ENCODE data around the gene DCUN1D4.
"Not testable (repeated sequence)": the region's sequence is repeated elsewhere in the genome, so short reads cannot be mapped to it uniquely, and the experiment has no call there.

Gene DCUN1D4

DNA sequence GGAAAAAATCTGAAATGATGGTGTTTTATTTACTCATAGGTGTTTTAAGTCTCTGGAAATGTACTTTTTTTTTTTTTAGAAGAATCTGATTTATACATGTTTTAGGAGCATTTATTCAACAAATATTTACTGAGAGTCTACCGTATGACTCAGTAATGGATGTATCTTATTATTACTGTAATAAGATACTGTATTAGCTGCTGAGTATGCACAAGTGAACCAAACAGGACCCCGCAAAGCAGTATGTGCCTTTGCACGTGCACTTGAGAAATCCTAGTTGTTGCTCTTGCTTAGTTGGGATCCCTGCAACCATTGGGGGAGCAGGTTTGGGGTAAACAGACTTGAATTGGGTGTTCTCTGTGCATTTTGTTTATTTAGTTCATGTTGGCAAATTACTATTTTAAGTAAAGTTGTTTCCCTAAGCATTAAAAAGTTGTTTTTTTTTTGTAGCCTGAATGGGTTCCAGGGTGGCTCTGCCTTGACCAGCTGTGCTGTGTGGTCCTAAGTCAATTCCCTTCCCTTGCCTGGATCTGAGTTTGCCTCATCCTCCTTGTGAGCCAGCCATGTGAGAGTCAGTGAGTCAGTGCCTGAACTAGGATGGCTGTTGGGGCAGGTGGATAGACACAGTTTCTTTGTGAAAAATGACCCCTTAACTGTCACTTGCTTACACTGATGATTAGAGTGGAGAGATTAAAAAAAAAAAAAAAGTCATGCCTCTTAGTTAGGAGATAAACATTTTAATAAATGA lies 27.7 kb downstream of the DCUN1D4 start:
- 100% methylated on average over 1 to 2 of the region's 3 CpGs for WGBS, 2 experiments (ENCODE audit: insufficient coverage in 2 of 2)
- Histone ChIP-seq H3K27ac (ENCODE audit: low read depth, low read length, severe bottlenecking) (no peak overlapping the region), H3K9me3 (ENCODE audit: control insufficient read depth, low read length) (no peaks in the 10 kb centered on the region), H3K36me3 (ENCODE audit: control insufficient read depth, insufficient read depth, low read length) (peaks cover 76% of the 10 kb centered on the region), H3K4me1 (ENCODE audit: control insufficient read depth, insufficient read depth, low read length, poor library complexity, severe bottlenecking) (no peaks in the 10 kb centered on the region), H3K4me3 (ENCODE audit: extremely low read depth, insufficient read depth, low read length, poor library complexity, severe bottlenecking) (no peak overlapping the region)

DNA sequence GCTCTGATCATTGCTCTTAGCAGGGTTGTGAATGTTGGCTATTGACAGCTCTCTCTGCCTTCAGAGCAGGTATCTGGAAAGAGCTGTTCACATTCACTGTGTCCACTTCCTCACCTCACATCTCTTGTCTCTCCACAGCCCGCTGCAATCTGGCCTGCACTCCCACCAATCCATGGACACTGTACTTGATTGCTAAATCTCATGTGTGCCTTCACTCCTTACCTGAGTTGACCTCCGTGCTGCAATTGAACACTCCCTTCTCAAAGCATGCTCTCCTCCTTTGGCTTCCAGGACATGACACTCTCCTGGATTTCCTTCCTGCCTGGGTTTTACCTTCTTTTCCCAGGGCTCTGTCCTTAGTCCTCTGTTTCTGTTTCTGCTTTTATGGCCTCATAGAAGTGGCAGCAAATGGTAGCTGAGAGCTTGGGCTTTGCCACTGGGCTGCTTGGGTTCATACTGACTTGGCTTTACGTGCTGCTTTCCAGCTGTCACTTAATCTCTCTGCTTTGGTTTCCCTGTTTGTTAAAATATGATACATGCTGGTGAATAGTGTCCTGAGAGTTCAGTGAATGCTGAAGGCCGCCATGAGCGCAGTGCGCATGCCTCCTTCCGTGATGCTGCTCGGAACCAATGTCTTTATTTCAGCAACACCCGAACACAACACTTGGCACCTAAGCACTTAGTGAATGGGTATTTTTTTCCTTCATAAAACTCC lies 29.5 kb downstream of the DCUN1D4 start:
- Histone ChIP-seq H3K4me3 (ENCODE audit: extremely low read depth, insufficient read depth, low read length, poor library complexity, severe bottlenecking) (no peak overlapping the region), H3K36me3 (ENCODE audit: control insufficient read depth, insufficient read depth, low read length) (peaks cover 75% of the 10 kb centered on the region), H3K9me3 (ENCODE audit: control insufficient read depth, low read length) (no peaks in the 10 kb centered on the region), H3K4me1 (ENCODE audit: control insufficient read depth, insufficient read depth, low read length, poor library complexity, severe bottlenecking) (no peaks in the 10 kb centered on the region), H3K27ac (ENCODE audit: low read depth, low read length, severe bottlenecking) (no peak overlapping the region)
- WGBS, 2 experiments (ENCODE audit: insufficient coverage in 2 of 2): 96 to 97% methylated on average over 3 to 9 of the region's 9 CpGs

- H3K36me3 ChIP-seq (ENCODE audit: control insufficient read depth, insufficient read depth, low read length): peaks cover 85% of the 10 kb centered on the region
- no peak overlapping the region for H3K4me3 ChIP-seq (ENCODE audit: extremely low read depth, insufficient read depth, low read length, poor library complexity, severe bottlenecking)
- no peaks in the 10 kb centered on the region for H3K9me3 ChIP-seq (ENCODE audit: control insufficient read depth, low read length)
- no peak overlapping the region for H3K27ac ChIP-seq (ENCODE audit: low read depth, low read length, severe bottlenecking)
- H3K4me1 ChIP-seq (ENCODE audit: control insufficient read depth, insufficient read depth, low read length, poor library complexity, severe bottlenecking): no peaks in the 10 kb centered on the region
- 95 to 100% methylated on average over 4 of the region's 6 CpGs for WGBS, 2 experiments (ENCODE audit: insufficient coverage in 2 of 2)
These were observed 31.6 kb downstream of the DCUN1D4 start for GRCh38 chr4:51874551-51874950.

DNA sequence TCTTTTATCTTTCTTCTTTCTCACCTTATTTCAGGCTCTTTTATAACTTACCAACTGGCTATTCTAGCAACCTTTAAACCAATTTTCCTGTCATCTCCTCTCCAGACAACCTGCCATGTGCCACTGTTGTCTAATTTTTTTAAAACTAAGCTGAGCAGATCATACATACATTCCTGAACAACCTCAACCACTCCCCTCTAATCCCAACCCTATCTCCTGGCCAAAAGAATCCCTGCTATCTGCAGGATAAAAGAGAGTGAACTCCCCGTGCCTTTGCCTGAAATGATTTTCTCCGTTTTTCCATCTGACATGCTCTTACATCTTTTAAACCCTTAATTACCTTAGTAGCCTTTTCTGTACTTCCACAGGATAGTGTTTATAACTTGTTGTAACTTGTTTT lies 35.5 kb downstream of the DCUN1D4 start:
- H3K36me3 ChIP-seq (ENCODE audit: control insufficient read depth, insufficient read depth, low read length): peaks cover 80% of the 10 kb centered on the region
- no peak overlapping the region for H3K27ac ChIP-seq (ENCODE audit: low read depth, low read length, severe bottlenecking)
- H3K4me3 ChIP-seq (ENCODE audit: extremely low read depth, insufficient read depth, low read length, poor library complexity, severe bottlenecking): no peak overlapping the region
- H3K9me3 ChIP-seq (ENCODE audit: control insufficient read depth, low read length): no peaks in the 10 kb centered on the region
- no peaks in the 10 kb centered on the region for H3K4me1 ChIP-seq (ENCODE audit: control insufficient read depth, insufficient read depth, low read length, poor library complexity, severe bottlenecking)
- 80% methylated on average over 1 of the region's 2 CpGs for WGBS, 2 experiments (ENCODE audit: insufficient coverage in 2 of 2)

DNA sequence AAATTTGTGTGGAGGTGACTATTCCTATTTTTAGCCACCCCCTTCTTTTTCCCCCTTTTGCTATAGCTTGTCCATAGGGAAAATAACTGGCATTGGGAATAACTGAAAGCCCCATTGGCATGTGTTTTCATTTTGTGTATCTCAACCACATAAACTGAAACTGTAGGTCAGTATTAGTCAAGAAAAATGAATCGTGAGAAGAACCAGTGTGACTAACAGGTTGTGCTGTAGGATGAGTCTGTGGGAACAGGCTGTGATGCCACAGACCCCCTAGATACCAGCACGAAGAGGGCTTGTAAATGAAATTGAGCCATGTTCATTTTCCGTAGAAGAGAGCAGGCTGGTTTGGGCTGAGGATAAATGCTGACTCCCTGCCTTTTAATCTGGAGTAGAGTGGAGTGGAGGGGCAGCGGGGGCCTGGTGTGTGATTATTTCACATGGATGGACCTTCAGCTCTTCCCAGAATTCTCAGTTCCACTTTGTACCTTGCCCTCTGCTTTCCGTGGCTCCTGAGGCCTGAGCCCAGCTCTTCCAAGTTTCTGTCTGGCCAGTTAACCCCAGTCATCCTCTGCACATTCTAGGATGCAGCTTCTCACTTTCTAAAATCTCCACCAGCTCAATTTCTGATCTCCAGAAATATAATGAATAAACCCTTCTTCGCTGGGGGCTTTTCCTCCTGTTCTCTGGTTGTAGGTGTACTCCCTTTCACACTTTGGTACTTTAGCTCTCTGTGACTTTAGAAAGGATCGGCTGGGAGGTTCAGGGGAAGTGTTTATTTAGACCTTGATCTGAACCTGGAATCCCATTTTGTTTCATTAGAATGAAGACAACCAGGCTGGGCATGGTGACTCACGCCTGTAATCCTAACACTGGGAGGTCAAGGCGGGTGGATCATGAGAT lies 37.3 kb downstream of the DCUN1D4 start:
- 93 to 97% methylated on average over 5 to 6 of the region's 9 CpGs for WGBS, 2 experiments (ENCODE audit: insufficient coverage in 2 of 2)
- Histone ChIP-seq H3K4me3 (ENCODE audit: extremely low read depth, insufficient read depth, low read length, poor library complexity, severe bottlenecking) (no peak overlapping the region), H3K4me1 (ENCODE audit: control insufficient read depth, insufficient read depth, low read length, poor library complexity, severe bottlenecking) (no peaks in the 10 kb centered on the region), H3K27ac (ENCODE audit: low read depth, low read length, severe bottlenecking) (no peak overlapping the region), H3K36me3 (ENCODE audit: control insufficient read depth, insufficient read depth, low read length) (peaks cover 72% of the 10 kb centered on the region), H3K9me3 (ENCODE audit: control insufficient read depth, low read length) (no peaks in the 10 kb centered on the region)

DNA sequence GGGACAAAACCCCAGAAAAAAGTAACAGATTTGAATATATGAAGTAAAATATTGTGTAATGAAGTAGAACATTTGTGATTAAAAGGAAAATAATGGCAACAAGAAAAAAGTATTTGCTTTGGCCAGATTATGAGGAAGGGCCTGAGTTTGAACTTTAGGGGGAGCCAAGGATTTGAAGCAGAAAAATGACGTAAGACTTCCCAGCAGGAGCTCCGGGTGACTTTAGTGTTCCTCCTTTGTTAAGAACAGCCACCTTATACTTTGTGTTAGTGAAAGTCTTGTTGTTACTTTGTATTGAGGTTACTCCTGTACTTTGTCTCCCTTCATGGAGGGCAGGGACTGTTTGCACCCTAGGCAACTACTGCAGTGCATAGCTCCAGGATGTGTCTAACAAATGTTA lies 41.1 kb downstream of the DCUN1D4 start:
- Histone ChIP-seq H3K27ac (ENCODE audit: low read depth, low read length, severe bottlenecking) (peak overlapping the region; percentile 8), H3K4me1 (ENCODE audit: control insufficient read depth, insufficient read depth, low read length, poor library complexity, severe bottlenecking) (no peaks in the 10 kb centered on the region), H3K36me3 (ENCODE audit: control insufficient read depth, insufficient read depth, low read length) (peaks cover 71% of the 10 kb centered on the region), H3K9me3 (ENCODE audit: control insufficient read depth, low read length) (no peaks in the 10 kb centered on the region), H3K4me3 (ENCODE audit: extremely low read depth, insufficient read depth, low read length, poor library complexity, severe bottlenecking) (no peak overlapping the region)
- WGBS, 2 experiments (ENCODE audit: insufficient coverage in 2 of 2): 90% methylated on average over 2 of the region's 2 CpGs; no CpG with 5 or more reads in 1 of the 2 experiments

DNA sequence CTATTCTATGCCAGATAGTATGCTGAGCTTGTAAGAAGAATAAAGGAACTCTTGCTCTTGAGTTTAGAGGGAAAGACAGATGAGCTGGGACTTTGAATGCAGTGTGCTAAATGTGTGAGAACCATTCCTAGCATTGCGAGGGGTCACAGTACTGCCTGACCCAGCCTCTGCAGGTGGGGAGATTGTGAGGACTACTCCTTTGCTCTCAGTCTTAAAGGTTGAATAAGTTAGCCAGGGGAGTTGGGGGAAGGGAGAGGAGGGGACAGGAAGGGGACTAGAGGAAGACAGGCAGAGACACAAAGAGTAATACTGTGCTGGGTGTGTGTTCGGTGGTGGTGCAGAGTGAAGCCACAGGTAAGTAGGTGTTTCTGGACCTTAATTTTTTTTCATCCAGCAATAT lies 41.7 kb downstream of the DCUN1D4 start:
- Histone ChIP-seq H3K27ac (ENCODE audit: low read depth, low read length, severe bottlenecking) (no peak overlapping the region), H3K9me3 (ENCODE audit: control insufficient read depth, low read length) (no peaks in the 10 kb centered on the region), H3K36me3 (ENCODE audit: control insufficient read depth, insufficient read depth, low read length) (peaks cover 71% of the 10 kb centered on the region), H3K4me1 (ENCODE audit: control insufficient read depth, insufficient read depth, low read length, poor library complexity, severe bottlenecking) (no peaks in the 10 kb centered on the region), H3K4me3 (ENCODE audit: extremely low read depth, insufficient read depth, low read length, poor library complexity, severe bottlenecking) (no peak overlapping the region)
- WGBS, 2 experiments (ENCODE audit: insufficient coverage in 2 of 2): 100% methylated on average over 1 of the region's 2 CpGs; no CpG with 5 or more reads in 1 of the 2 experiments

- no peaks in the 10 kb centered on the region for H3K4me1 ChIP-seq (ENCODE audit: control insufficient read depth, insufficient read depth, low read length, poor library complexity, severe bottlenecking)
- WGBS, 2 experiments (ENCODE audit: insufficient coverage in 2 of 2): 78 to 82% methylated on average over 4 to 5 of the region's 5 CpGs
- no peak overlapping the region for H3K27ac ChIP-seq (ENCODE audit: low read depth, low read length, severe bottlenecking)
- H3K36me3 ChIP-seq (ENCODE audit: control insufficient read depth, insufficient read depth, low read length): peaks cover 71% of the 10 kb centered on the region
- H3K4me3 ChIP-seq (ENCODE audit: extremely low read depth, insufficient read depth, low read length, poor library complexity, severe bottlenecking): no peak overlapping the region
- no peaks in the 10 kb centered on the region for H3K9me3 ChIP-seq (ENCODE audit: control insufficient read depth, low read length)
These were observed 42.4 kb downstream of the DCUN1D4 start for GRCh38 chr4:51885363-51885762.

DNA sequence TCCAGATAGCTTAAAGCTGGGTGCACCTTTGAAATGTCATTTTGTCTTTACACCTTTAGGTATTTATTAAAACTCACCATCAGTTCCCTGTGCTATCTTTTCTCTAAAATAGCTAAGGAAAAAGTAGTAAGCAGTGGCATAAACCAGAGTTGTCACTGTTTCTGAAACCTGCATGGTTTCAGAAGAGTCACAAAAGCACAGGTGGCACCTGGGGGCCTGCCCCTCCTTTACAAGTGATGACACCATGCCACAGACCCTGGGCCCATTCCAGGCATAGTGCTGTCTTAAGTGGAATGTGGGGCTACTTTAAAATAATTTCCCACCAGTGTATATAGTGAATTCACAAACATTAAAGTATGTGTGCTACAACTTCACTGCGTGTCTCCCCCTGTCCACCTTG lies 47.8 kb downstream of the DCUN1D4 start:
- H3K36me3 ChIP-seq (ENCODE audit: control insufficient read depth, insufficient read depth, low read length): peaks cover 67% of the 10 kb centered on the region
- WGBS, 2 experiments (ENCODE audit: insufficient coverage in 2 of 2): no CpG with 5 or more reads among the region's 1 CpG

DNA sequence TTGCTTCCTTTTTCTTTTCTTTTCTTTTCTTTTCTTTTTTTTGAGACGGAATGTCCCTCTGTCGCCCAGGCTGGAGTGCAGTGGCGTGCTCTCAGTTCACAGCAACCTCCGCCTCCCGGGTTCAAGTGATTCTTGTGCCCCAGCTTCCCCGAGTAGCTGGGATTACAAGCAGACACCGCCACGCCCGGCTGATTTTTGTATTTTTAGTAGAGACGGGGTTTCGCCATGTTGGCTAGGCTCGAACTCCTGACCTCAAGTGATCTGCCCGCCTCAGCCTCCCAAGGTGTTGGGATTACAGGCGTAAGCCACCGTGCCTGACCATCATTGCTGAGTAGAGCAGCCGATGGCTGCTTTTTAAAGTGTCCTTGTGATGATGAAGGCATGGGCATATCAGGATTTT lies 50.4 kb downstream of the DCUN1D4 start:
- H3K27ac ChIP-seq (ENCODE audit: low read depth, low read length, severe bottlenecking); H3K4me1 ChIP-seq (ENCODE audit: control insufficient read depth, insufficient read depth, low read length, poor library complexity, severe bottlenecking); H3K4me3 ChIP-seq (ENCODE audit: extremely low read depth, insufficient read depth, low read length, poor library complexity, severe bottlenecking); H3K9me3 ChIP-seq (ENCODE audit: control insufficient read depth, low read length): not testable (repeated sequence)
- 93 to 97% methylated on average over 10 to 15 of the region's 16 CpGs for WGBS, 2 experiments (ENCODE audit: insufficient coverage in 2 of 2)
- peaks cover 59% of the 10 kb centered on the region for H3K36me3 ChIP-seq (ENCODE audit: control insufficient read depth, insufficient read depth, low read length)

More for the DNA sequence above, 47.8 kb downstream of the DCUN1D4 start:
- H3K4me1 ChIP-seq (ENCODE audit: control insufficient read depth, insufficient read depth, low read length, poor library complexity, severe bottlenecking): peaks cover 4% of the 10 kb centered on the region
- H3K9me3 ChIP-seq (ENCODE audit: control insufficient read depth, low read length): no peaks in the 10 kb centered on the region
- H3K27ac ChIP-seq (ENCODE audit: low read depth, low read length, severe bottlenecking): no peak overlapping the region
- H3K4me3 ChIP-seq (ENCODE audit: extremely low read depth, insufficient read depth, low read length, poor library complexity, severe bottlenecking): no peak overlapping the region

Data from mesodermal cell (in vitro differentiated cells).